NCI-H2029 treated with DMSO at 0.1 percent for 48 hours (cell line): ENCODE data around the gene FTCDNL1.

Experiments used
- DNase-seq: peaks from one replicate; lab custom pipeline; 2025; lab: John Stamatoyannopoulos, UW

Gene FTCDNL1

DNA sequence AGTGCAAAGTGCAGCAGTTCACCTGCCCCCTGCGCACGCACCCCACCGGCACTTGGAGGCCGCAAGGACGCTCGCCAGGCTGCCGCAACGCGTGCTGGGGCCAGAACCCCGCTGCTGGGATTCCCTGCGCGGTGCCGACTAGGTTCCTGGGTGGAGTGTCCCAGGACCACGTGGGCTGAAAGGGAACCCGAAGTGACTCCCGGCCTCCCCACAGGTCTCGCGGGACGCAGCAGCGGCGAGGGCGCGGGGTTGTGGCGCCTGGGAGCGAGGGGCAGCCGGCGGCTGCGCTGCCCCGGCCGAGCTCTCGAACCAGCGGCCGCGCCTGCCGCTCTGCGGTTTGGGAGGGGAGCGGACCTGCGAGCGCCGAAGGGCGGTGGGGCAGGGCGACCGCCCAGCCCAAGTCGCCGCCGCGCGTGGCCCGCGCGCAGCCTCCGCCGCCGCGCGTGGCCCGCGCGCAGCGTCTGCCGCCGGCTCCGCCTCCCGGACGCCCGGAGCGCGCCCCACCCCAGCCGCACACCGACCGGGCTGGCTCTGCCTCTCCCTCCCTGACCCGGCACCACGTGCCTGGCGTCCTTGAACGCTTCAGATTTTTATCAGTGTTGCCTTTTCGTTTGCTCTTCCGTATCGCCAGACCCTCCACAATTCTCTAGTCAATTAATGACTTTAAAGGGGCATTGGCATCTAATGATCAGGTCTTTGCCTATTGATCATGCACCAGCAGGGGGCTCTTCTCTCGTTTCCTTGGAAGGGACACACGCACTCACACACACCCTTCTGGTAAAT lies at the start of gene FTCDNL1:
TSS of gene FTCDNL1 (minus strand) at position 475 of the 783 bp plus-strand sequence. CDS start 2,230 bp downstream, outside the sequence.
- peak; percentile 20 for DNase-seq

DNA sequence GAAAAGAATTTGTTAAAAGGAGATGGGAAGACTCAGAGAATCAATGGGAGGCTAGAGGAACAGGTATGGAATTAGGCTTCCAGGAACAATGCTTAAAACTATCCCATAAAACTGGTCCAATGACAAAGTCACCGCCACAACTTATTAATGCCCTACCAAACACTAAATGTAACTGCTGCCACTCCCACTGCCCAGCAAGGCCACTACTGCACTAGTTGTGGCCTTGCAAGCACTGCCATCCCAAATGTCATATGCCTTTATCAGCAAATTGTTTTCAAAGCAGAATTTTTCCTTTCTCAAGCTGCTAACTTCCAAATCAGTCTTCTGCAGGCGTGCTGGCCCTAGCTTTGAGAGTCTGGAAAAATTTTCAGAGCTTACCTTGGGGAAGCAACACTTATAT lies 45.6 kb upstream of the FTCDNL1 start:
- no peak for DNase-seq

DNA sequence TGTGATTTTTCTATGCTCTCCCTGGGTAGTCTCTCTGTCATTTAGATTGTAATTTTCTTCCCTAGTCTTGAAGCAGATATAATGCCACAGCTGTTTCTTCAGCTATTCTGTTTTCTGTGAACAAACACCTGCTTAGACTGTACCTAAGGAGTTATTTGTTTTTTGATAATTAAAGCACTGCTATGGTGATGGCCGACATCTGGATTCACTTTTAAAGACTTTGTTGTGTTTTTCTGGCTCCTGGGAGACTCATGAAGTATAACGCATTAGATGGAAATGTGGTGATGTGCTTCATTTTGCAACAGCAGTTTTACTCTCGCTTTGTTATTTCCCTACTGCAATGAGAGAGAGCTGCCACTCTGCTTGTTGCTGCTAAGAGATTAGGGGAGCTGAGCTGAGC lies 44.4 kb upstream of the FTCDNL1 start:
- no peak for DNase-seq

DNA sequence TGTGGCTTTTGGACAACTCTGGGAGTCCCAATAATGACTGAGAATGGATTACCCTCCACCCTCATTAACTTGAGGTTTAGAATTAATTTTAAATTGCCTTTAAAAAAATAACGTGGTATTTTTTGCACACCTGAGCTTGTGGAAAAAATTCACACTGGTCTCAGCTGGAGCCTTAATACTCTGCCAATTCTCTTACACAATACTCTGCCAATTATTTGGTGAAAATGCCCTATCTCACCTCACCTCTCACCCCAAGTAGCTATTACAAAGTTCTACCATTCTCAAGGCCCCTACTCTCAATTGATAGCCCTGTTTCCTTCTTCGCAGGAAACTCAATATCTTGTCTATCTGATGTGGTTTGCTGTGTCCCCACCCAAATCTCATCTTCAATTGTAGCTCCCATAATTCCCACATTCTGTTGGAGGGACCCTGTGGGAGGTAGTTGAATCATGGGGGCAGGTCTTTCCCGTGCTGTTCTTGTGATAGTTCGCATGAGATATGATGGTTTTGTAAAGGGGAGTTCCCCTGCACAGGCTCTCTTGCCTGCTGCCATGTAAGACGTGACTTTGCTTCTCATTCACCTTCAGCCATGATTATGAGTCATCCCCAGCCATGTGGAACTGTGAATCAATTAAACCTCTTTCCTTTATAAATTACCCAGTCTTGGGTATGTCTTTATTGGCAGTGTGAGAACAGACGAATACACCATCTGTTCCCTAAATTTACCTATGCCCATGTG lies 32.7 kb upstream of the FTCDNL1 start:
- DNase-seq, result no peak

DNA sequence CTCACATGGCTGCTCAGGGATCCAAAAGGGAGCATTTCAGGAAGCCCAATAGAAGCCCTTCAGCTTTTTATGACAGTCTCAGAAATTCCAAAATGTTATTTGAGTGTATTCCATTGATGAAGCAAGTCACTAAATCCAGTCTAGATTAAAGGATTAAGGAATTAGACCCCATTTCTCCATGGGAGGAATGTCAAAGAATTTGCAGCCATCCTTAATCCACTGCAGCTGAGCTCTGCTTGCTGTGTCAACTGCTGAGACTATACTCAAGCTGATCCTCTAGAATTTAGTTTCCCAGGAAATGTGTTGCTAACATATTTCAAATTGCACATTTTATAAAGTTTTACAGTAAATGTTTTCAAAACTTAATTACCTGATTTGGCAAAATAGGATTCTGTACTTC lies 31.7 kb upstream of the FTCDNL1 start:
- DNase-seq, result no peak

DNA sequence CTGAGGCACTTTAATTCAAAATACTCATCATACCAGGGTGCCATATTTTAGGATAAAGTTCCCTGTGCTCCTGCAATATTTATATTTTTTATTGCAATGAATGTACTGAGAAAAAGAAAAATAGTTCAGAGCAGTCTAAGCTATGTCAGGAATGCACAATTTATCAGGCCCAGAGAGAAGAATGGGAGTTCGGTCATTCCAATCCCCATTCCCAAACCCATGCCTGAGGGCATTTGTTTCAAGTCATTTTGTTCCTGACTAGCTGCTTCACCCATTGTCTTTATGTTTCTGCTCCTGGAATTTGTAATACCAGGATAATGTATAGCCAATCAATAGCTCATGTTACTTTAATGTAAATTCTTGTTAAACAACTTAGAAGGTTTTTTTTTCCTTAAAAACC lies 24.4 kb upstream of the FTCDNL1 start:
- no peak for DNase-seq

DNA sequence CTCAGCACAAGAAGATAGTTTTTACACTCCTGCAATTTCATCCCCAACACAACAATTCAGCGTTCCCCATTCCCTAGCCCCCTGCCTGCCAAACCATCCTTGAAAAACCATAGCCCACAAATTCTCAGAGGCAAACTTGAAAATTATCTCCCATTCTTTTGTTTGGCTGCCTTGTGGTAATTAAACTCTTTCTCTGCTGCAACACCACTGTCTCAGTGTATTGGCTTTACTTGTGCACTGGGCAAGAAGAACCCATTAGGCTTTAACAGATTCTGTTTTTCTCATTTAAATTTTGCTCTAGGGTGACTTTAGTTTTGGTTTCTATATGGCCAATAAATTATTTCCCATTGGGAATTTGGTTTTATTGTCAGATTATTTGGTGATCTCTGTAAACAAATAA lies 23.2 kb upstream of the FTCDNL1 start:
- DNase-seq, result no peak

DNA sequence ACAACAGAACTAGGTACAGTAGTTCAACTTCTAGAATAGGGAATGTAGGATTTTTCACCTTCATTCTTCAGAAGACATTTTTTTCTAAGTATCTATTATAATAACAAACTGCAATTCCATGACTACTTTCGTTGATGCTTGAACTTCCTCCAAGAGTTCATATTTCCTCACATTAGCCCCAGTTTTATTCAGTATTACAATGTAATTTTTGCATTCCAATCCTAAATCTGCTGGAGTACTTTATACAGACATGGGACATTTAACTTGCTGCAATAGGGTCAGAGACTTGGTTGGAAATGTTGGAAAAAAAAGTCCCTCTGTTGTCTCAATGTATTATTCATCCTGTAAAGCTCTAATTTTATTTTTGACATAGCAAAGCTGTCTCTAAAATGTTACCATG lies 19.6 kb upstream of the FTCDNL1 start:
- DNase-seq, result no peak

DNA sequence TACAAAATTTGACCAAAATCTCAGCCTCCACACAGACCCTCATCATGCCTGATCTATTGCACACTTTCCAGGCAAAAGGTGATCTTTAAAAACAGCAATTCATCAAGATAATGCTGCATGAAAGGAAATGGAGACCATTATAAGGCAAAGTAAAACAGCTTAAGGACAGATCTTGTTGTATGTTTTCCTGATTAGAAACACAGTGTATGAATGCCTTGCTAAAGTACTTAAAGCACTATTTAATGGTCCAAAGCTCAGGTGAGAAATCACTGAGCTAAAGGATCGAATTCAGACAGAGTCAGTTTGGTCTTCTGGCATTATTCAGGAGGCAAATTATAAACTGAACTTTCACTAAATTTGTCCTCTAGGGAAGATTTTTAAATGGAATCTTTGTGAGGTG lies 18.7 kb upstream of the FTCDNL1 start:
- DNase-seq, result no peak

DNA sequence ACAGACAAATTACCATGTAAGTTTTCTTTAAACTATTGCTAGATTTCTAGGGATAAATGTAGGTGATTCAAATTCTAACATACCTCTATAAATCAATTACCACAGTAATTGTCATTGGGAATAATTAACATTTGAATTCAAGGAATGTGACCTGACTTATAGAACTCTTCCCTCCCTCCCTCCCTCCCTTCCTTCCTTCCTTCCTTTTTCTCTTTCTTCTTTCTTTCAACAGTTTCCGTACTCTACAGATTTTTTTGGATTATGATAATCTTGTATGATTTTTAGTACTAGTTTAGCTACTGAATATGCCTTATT lies 18.2 kb upstream of the FTCDNL1 start:
- DNase-seq, result no peak

DNA sequence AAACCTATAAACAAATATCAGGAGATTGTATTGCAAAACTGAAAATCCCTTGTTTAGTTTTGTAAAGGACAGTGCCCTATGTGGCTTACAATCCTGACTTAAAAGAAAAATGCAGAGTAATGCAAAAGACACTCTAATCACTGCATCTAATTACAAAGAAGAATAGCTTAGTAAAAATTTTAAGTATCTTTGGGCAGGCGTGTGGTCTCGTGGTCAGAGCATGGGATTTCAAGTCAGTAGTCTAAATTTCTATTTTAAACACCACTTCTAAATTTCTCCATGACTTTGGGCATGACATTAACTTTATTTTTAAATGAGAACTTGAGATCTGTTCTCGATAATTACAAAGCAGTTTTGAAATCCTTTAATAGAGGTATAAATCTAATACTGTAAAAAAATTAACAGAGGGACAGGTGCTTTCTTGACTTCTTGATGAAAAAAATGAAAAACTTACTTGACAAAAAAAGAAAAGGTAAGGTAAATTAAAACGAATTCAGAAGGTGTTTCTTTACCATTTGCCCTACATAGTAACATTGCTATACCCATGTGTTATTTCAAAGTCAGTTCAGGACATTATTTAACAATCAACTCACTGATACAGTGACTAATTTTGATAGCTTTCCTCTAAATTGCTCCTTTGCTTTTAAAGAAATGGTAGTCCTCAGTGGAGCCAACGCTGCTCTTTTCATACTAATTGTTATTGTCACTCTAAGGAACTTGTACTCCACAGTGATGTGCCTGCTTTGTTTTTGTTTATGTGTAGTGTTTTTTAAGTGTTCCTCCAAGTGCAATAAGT lies 17.6 kb upstream of the FTCDNL1 start:
- no peak for DNase-seq

DNA sequence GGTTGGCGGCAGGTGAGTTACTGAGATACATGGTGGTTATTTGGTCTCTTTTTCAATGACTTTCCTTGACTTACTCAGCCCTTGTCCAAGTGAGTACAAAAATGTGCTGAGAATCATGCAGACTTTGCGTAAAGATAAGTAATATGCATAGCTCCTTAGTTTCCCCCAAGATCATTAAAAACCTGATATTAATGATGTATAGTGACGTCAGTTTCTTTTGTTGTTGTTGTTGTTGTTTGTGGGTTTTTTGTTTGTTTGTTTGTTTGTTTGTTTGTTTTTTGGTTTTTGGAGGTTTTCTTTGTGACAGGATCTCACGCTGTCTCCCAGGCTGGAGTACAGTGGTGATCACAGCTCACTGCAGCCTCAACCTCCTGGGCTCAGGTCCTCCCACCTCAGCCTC lies 14.9 kb upstream of the FTCDNL1 start:
- no peak for DNase-seq

DNA sequence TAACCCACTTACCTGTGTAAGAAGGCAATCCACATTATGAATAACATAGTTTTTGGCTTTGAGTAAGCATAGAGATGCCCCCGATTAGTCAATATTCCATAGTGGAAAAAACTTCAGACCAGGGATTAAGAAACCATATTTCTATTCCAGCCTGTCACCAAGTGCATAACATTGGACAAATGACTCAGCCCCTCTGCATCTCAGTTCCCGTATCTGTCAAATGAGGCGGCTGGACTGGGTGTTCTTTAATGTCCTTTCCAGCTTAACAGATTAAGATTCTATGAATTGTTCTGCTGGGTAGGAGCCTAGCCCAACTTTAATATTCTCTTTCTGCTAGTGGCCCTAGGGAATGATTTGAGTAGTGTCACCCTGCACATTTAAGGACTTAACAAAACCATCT lies 11.8 kb upstream of the FTCDNL1 start:
- no peak for DNase-seq

DNA sequence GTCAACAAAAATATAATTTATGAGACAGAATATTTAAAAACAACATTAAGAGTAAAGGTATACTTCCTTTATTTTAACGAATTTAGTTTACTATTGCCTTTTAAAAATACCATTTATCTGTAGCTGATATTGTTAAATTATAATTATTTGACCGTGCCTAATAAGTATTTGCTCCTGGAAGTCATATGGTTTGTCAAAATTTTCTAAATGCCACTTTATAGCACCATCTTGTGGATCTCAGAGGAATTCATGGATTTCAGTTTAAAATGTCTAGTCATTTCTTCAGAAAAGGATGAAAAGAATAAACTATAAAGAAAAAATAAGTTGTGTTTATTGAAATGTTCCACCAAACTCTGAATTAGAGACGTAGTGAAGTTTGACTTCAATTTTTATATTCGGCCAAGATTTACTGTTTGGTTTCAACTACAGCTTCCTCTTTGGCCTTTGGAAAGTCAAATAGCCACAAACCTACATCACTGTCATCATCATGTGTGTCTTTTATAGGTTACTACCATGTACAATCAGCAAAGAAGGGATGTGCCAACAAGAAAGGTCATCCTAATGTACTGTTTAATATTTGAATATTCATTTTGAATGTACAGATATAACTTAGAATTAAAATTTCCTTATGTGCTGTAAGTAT lies 10.3 kb upstream of the FTCDNL1 start:
- DNase-seq, result peak; percentile 31

DNA sequence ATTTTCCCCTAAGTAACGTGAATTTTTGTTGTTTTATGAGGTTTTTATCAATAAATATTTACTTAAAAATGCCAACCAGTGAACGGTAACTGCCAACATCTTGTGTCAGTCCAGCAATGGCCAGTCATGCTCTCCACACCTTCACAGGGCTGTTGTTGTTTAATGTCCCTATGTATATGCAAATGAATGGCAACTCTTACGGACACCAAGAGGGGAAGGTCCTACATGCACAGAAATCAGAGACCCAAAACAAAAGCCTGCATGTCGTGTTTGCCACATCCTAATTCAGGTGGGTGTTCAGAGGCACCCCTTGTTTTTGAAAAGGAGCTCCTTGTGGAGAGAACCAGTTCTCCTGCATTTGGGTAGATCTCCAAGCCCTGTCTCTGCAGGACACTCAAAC lies 4.8 kb upstream of the FTCDNL1 start:
- DNase-seq, result no peak

DNA sequence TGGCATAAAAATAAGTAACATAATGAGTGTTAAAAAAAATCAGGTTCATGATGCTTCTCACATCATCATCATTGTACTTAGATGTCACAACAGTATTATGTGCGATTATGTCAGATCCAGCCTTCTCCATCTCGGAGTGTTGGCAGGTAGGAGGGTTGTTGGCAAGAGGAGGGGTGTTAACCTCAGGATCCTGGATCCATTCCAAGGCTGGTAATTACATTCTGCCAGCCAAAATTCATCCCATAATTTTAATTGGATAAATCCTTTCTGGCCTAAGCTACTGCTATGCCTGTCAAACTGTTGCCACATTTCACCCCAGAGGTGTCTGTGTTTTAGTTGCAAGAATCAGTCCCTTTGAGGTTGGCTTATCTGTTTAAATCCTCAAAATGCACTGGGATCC lies 891 bp upstream of the FTCDNL1 start:
- DNase-seq, result peak; percentile 50

DNA sequence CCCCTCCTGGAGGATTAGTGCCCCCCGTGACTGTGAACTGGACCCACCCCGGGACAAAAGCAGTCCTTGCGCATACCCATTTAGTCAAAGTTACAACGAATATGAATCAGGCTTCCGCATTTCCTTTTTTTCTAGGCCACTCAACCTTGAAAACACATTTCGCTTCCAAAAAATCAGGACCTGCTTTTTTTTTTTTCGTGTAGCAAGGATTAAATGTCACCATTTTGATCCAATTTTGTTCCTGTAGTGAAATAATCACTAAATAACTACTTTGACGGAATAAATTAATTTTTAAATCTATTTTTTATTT lies 464 bp upstream of the FTCDNL1 start:
- DNase-seq, result no peak

DNA sequence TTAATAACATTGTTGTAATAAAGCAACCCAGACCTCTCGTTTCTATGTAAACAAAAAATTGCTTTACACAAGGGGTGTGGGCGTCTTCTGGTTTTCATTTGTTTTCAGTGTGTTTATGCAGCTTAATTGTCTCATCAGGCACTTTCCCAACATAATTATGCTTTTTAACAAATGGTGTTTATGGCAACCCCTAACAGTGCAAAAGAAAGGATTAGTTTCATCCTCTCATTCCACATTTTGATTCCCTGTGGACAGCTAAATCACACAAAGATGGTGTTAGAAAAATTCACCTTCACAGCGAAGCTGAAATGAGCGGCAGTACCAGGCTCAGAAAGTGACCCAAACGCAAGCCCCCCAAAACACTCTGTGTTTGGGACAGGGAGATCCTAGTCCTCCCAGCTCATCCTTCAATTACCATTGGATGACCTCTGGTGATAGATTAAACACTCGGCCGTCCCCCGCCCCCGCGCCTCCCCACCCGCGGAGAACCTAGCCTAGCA lies 724 bp downstream of the FTCDNL1 start:
- DNase-seq, result no peak

DNA sequence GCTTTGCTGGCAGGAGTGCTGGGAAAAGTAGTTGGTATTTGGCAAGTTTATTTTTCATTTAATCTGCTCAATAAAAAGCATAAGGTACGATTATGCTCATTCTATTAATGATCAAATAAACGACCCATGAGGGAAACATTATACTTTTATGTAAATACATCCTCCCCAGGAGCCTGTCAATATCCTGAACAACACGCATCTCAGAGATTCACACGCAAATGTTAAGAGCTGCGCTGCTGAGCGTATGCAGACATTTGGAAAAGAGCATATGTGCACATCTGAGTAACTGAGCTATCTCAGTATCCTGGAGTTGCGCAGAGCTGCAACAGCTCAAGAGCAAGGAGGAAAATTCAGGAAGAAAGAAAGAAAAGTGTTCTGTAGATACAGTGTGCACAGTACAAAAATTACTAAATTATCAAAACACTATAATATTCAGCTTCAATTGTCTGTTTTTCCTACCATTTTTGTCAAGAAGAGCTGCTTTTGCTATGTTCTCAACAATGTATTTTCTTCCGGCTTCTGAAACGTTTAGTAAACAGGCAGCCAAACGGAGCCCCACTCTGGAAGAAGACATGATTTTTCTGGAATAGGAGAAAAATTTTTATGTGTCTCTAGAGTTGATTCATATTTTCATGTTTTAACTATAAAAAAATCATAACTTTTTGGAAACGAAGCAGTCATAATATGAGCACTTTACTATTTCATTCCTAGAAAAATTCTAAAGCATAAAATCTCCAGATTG lies 2.4 kb downstream of the FTCDNL1 start:
- DNase-seq, result no peak

DNA sequence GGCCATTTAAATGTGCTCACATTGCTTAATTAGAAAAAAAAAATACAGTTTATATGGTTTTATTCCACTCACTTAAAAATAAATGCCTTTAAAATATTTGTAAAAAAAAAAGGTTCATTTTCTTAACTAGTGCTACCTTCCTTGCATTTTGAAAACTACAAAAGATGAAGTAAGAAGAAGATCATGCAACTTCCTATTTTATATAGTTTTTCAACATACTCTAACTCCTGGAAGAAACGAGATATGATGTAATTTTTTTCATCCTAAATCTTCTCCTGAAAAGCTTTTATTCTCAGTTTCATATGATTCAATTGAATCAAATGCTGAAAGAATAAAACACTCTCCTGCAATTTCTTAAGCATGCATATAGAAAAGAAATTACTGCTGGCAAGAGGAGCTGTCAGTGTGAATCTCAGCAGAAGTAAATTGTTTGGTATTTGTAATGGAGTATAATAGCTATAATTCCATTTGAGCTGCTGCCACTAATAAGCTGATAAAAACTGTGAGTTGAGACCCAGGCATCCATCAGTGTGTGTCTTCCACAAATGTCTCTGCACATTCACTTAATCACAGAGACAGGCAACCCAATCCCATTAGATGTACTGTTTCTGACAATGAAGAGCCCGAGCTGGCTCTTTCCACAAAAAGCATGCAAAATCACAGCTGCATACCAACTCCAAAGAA lies 3.7 kb downstream of the FTCDNL1 start:
- DNase-seq, result no peak
